Cortex of kidney (tissue), 1 donor: Measurements from ENCODE around the gene TMEM145.
"Not testable (repeated sequence)": the region's sequence is repeated elsewhere in the genome, so short reads cannot be mapped to it uniquely, and the experiment has no call there.

Experiments used
- DNase-seq: peaks from one replicate; lab custom pipeline; 2025; lab: John Stamatoyannopoulos, UW

TMEM145 gene

GRCh38 chr19:42335971-42336370 is 22.9 kb downstream of the TMEM145 start:
- no peak for DNase-seq

GRCh38 chr19:42339126-42339860 is 26.2 kb downstream of the TMEM145 start:
- DNase-seq, result not testable (repeated sequence)

- not testable (repeated sequence) for DNase-seq
These were observed 26.8 kb downstream of the TMEM145 start for GRCh38 chr19:42339922-42340321.

- DNase-seq, result no peak
These were observed 30.4 kb downstream of the TMEM145 start for GRCh38 chr19:42343344-42344110.

GRCh38 chr19:42344336-42344893 is 31.3 kb downstream of the TMEM145 start:
- no peak for DNase-seq

GRCh38 chr19:42345191-42345812 is 32.2 kb downstream of the TMEM145 start:
- DNase-seq, result no peak

- DNase-seq, result no peak
These were observed 35.1 kb downstream of the TMEM145 start for GRCh38 chr19:42348211-42348610.

- no peak for DNase-seq
These were observed 36.4 kb downstream of the TMEM145 start for GRCh38 chr19:42349378-42350107.

GRCh38 chr19:42350417-42350816 is 37.3 kb downstream of the TMEM145 start:
- no peak for DNase-seq

GRCh38 chr19:42351079-42351735 is 38.1 kb downstream of the TMEM145 start:
- no peak for DNase-seq

GRCh38 chr19:42352301-42353259 is 39.5 kb downstream of the TMEM145 start:
- DNase-seq, result no peak

GRCh38 chr19:42353341-42354015 is 40.4 kb downstream of the TMEM145 start:
- no peak for DNase-seq

GRCh38 chr19:42355896-42356295 is 42.8 kb downstream of the TMEM145 start:
- DNase-seq, result no peak

GRCh38 chr19:42356686-42357085 is 43.6 kb downstream of the TMEM145 start:
- no peak for DNase-seq

- no peak for DNase-seq
These were observed 44.2 kb downstream of the TMEM145 start for GRCh38 chr19:42357290-42357689.

GRCh38 chr19:42360787-42361544 is 47.9 kb downstream of the TMEM145 start:
- no peak for DNase-seq

- no peak for DNase-seq
These were observed 48.4 kb downstream of the TMEM145 start for GRCh38 chr19:42361545-42361910.

GRCh38 chr19:42362342-42362741 is 49.2 kb downstream of the TMEM145 start:
- no peak for DNase-seq

GRCh38 chr19:42362891-42363440 is 49.9 kb downstream of the TMEM145 start:
- no peak for DNase-seq
